Measurements from ENCODE around the gene PLPP3. TPM values are rescaled to one million over a fixed set of nuclear protein-coding genes. Genes with fewer than 3 reads are reported as not detected.

Gene PLPP3
- total and polyA plus RNA-seq, 9 of the 15 experiments (the other 6 are each of a cell fraction or from before 2014, with no cell fraction given): 0.07 to 0.54 (median 0.20) TPM

DNA sequence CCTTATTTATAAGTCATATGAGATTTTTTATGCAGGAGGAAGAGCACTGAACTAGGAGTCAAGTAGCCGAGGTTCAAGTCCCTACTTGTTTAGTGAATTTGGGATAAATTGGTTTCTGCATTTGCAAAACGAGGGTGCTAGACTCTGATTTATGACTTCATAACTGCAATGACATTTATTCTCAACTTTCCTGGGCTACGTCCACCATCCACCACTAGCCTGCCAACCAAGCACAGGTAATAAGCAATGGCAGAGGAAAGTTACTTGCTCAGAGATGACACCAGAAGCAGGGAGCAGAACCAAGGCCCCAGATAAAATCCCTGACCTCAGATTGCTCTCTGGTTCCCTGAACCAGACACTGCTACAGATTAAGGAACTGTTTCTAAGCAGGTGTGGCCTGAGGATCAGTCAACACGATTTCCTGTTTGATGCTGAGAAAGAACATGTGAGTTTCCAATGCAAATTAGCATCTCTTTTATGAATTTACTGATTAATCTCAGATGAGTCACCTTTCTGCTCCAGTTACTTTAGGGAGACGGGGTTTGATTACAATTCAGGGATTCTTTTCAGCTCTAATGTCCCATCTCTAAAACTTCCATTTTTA lies 52.7 kb downstream of the PLPP3 start:
- Histone ChIP-seq H3K9me3 (replicated peaks; ENCODE audit: control insufficient read depth, insufficient read depth, low read depth, low read length) (no peaks in the 10 kb centered on the region), H3K79me2 (ENCODE audit: control insufficient read depth, insufficient read depth, low read length) (no peaks in the 10 kb centered on the region), H3K27ac (ENCODE audit: extremely low read depth, low read depth, low read length) (no peak overlapping the region), H4K20me1 (replicated peaks; ENCODE audit: control insufficient read depth, insufficient read depth, low read length) (no peaks in the 10 kb centered on the region), H3K9ac (ENCODE audit: insufficient read depth in 1 of 2, low read depth in 2 of 2, low read length in 2 of 2) (no peak overlapping the region), H3K9me1 (ENCODE audit: control insufficient read depth, insufficient read depth, low read length) (no peaks in the 10 kb centered on the region), H3K4me2 (ENCODE audit: insufficient read depth, low read length) (no peak overlapping the region), H3K4me3 (no peak overlapping the region), H2AFZ (ENCODE audit: low read depth, low read length) (no peak overlapping the region), H3K27me3 (ENCODE audit: control insufficient read depth in 2 of 2, insufficient read depth in 2 of 2, low read length in 2 of 2) (peaks cover 0 to 13% of the 10 kb centered on the region in 2 experiments; a peak in 2 of 5 replicates), H3K4me1 (replicated peaks in 1 of 2; ENCODE audit: control insufficient read depth in 2 of 2, insufficient read depth in 2 of 2, low read length in 2 of 2) (peaks cover 0 to 11% of the 10 kb centered on the region in 2 experiments; a peak in 1 of 5 replicates), H3K36me3 (ENCODE audit: control insufficient read depth, insufficient read depth, low read length) (no peaks in the 10 kb centered on the region)
- FAIRE-seq (no peak), DNase-seq (ENCODE audit: extremely low read depth in 1 of 4, low spot score in 3 of 4) (no peak), ATAC-seq (no peak)
- in situ Hi-C loops (cut with MboI): no loop called here
- TF ChIP-seq SMARCB1 (IDR thresholded peaks at IDR 0.05; ENCODE audit: insufficient read length, low read depth) (no peak), WHSC1 (IDR thresholded peaks at IDR 0.05; ENCODE audit: low read length) (no peak), MEIS2 (IDR thresholded peaks at IDR 0.05; ENCODE audit: partially characterized antibody) (peak; percentile 9), USF1 (CRISPR knock-in tag; IDR thresholded peaks at IDR 0.05) (no peak), E2F5 (CRISPR knock-in tag; IDR thresholded peaks at IDR 0.05) (no peak), ZZZ3 (IDR thresholded peaks at IDR 0.05) (no peak), PHTF2 (CRISPR knock-in tag; IDR thresholded peaks at IDR 0.05) (no peak), FOSL1 (tag; conservative IDR thresholded peaks at IDR 0.05) (no peak), CBFA2T3 (IDR thresholded peaks at IDR 0.05) (peak; percentile 26)
- intact Hi-C loops (cut with micrococcal nuclease): no loop called here
- no TSS peak for BruUV-seq (replicated peaks)
- POLR2A ChIA-PET: interaction anchor here (0.7 kb wide), 1 partner anchor 993 kb away, joined by 3 read pairs; no protein-coding TSS in a partner anchor
- CTCF ChIA-PET (ENCODE audit: low intra/inter-chr PET ratio): interaction anchor here (0.6 kb wide), 1 partner anchor 275 kb away, joined by 3 read pairs; no protein-coding TSS in a partner anchor
- WGBS (ENCODE audit: insufficient coverage, low coverage, missing lambda C conversion rate): 8% methylated on average over 5 of the region's 5 CpGs
